Aorta (tissue), 5 donors: ENCODE results near the gene RNF167. TPM values are rescaled to one million over a fixed set of nuclear protein-coding genes. Genes with fewer than 3 reads are reported as not detected.
"Not testable (repeated sequence)": the region's sequence is repeated elsewhere in the genome, so short reads cannot be mapped to it uniquely, and the experiment has no call there.

Experiments used
- ATAC-seq: fragments of 200-7000 bp; cut with Tn5 transposase; one replicate; pipeline ENCODE4 v1.9.1; 2022; ENCODE audit warnings: moderate library complexity; ENCODE audit not compliant: low FRiP score
- DNase-seq, 2 donors: peaks; one replicate each; pipeline ENCODE4 v3.0.0-alpha.2; 2020
- H3K27ac ChIP-seq, 2 donors: one replicate each; pipeline ENCODE4 v1.5.1; 2013; ENCODE audit warnings: low read length in 2 of 2, mild to moderate bottlenecking in 2 of 2, moderate library complexity in 2 of 2, control low read depth in 1 of 2, inconsistent platforms in 1 of 2, low read depth in 1 of 2
- H3K27me3 ChIP-seq, 2 donors: one replicate each; pipeline ENCODE4 v1.6.1; 2013; ENCODE audit warnings: control low read depth in 1 of 2, low read length in 1 of 2, mild to moderate bottlenecking in 1 of 2, moderate library complexity in 1 of 2; ENCODE audit not compliant: insufficient read depth in 2 of 2, control insufficient read depth in 1 of 2
- H3K36me3 ChIP-seq, 2 donors: one replicate each; pipeline ENCODE4 v1.6.1; 2013; ENCODE audit warnings: control low read depth in 1 of 2, low read length in 1 of 2, mild to moderate bottlenecking in 1 of 2; ENCODE audit not compliant: insufficient read depth in 2 of 2, control insufficient read depth in 1 of 2
- H3K4me1 ChIP-seq, 2 donors: one replicate each; pipeline ENCODE4 v1.6.1; 2013; ENCODE audit warnings: low read length in 2 of 2, control low read depth in 1 of 2, mild to moderate bottlenecking in 1 of 2, moderate library complexity in 1 of 2; ENCODE audit not compliant: insufficient read depth in 2 of 2, control insufficient read depth in 1 of 2
- H3K4me3 ChIP-seq, 2 donors: one replicate each; pipeline ENCODE4 v1.5.1; 2013; ENCODE audit warnings: low read length in 2 of 2, control low read depth in 1 of 2, mild to moderate bottlenecking in 1 of 2
- H3K9me3 ChIP-seq: one replicate; pipeline ENCODE4 v1.6.1; 2013; ENCODE audit warnings: mild to moderate bottlenecking, low read length; ENCODE audit not compliant: control insufficient read depth
- WGBS, 2 donors: extraction: QIAGEN DNeasy Blood & Tissue Kit; methylation state at CpG; one replicate each; pipeline ENCODE4 v1.1.7; 2013; 5-methylcytosine and 5-hydroxymethylcytosine counted together
- intact Hi-C, 2 donors: fragments of 100-400 bp; cut with DNase I; formaldehyde crosslinking; loops; one replicate each; pipeline versions ENCODE4 v1.14.2 to v1.15.0; 2022
- polyA plus RNA-seq, 2 donors: library from polyadenylated mRNA; stranded (reverse); fragments of 200-250 nt; gene quantifications; one replicate each; pipeline ENCODE4 v1.2.3, GENCODE V29; 2013
- total RNA-seq, 2 donors: library from RNA; stranded (reverse); fragmentation: NEBNext Ultra II Directional; extraction: Animal tissue kit (Norgen Biotek cat#: 25700); gene quantifications; one replicate each; pipeline ENCODE4 v1.2.1, GENCODE V29; 2021
- donor health status: healthy with polysubstance abuse.
- donor health status: Bipolar disorder and iron deficiency.
- donor health status: DM: no; HTN: no; CAD: no.
- donor health status: DM: no; HTN: no; CAD: no.
- donor health status: DM: yes; HTN: yes; CAD: no.

The RNF167 gene
- total and polyA plus RNA-seq, 4 donors = 39.3 to 89.3 (median 48.7) TPM

GRCh38 chr17:4901108-4901647, 38.9 kb upstream of the RNF167 start:
- no peak for ATAC-seq
- no peaks in the 10 kb centered on the region for H3K27me3 ChIP-seq
- H3K4me3 ChIP-seq = no peak overlapping the region
- no peaks in the 10 kb centered on the region for H3K9me3 ChIP-seq
- 53 to 70% methylated on average over 37 of the region's 37 CpGs for WGBS, 2 donors
- H3K36me3 ChIP-seq = peaks cover 0 to 5% of the 10 kb centered on the region in 2 donors
- no peaks in the 10 kb centered on the region for H3K4me1 ChIP-seq
- no peak for DNase-seq
- intact Hi-C loops = loop anchor here (5.0 to 10.0 kb wide), 2 partner anchors 84 to 189 kb away; partner anchors contain the start of genes CAMTA2 (in 2 of the 2) and ARRB2 (in 1 of the 2)
- H3K27ac ChIP-seq = no peak overlapping the region

DNA sequence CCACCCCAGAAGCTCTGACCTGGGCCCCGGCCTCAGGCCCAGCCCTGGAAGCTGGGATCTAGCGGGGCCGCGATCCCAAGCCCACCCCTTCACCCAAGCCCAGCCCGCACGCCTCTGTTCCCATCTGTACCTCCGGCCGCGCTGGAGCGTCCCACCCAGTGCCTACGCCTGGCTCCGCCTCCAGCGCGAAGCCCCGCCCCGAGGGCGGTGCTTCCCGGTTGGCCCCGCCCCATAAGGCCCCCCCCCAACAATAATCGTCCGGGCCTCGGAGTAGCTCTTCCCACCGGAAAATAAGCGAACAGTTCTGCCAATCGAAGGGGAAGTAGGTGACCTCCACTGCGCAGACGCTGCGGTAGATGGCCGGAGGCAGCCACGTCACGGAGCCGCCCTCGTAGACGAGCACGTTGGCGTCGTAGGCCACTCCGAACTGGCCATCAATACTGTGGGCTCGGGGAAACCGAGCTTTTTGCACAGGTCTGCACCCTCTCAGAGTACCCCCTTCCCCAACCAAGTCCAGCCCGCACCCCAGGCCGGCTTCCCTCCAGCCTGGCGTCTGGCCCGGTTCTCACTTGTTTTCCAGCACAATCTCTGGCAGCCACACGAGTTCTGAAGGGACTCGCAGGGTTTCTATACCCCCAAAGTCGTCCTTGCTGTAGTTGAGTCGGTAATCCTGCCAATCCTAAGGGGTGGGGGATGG, 38.3 kb upstream of the RNF167 start:
- ATAC-seq (peak; percentile 83), DNase-seq (peak in 1 of 2 donors; percentile 75)
- Histone ChIP-seq H3K27me3 (no peaks in the 10 kb centered on the region), H3K27ac (no peak overlapping the region), H3K36me3 (no peaks in the 10 kb centered on the region), H3K4me3 (no peak overlapping the region), H3K4me1 (no peaks in the 10 kb centered on the region), H3K9me3 (no peaks in the 10 kb centered on the region)
- WGBS, 2 donors = 39 to 48% methylated on average over 48 of the region's 48 CpGs
- intact Hi-C loops = loop anchor here (5.0 to 10.0 kb wide), 2 partner anchors 83 to 189 kb away; partner anchors contain the start of genes CAMTA2 (in 2 of the 2) and ARRB2 (in 1 of the 2)

DNA sequence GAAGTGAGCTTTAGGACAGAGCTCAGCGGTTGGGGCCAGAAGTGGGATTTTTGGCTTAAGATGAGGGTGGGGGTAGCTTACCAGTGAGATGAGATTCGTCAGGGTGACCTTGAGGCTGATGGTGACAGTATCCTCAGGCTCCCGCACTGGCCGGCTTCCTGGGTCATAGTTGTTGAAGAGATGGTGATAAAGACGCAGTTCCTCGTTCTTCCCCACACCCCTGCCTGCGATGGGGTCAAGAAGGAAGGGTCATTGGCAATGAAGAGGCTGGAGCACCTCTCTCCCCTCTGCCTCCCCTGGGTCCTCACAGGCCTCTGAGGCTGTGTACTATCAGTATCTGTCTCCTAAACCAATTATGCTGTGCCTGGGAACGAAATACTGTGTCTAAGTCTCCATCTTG, 37.5 kb upstream of the RNF167 start:
- no peak for ATAC-seq
- Histone ChIP-seq H3K9me3 (no peaks in the 10 kb centered on the region), H3K36me3 (no peaks in the 10 kb centered on the region), H3K4me1 (no peaks in the 10 kb centered on the region), H3K27ac (no peak overlapping the region), H3K27me3 (no peaks in the 10 kb centered on the region), H3K4me3 (no peak overlapping the region)
- intact Hi-C loops = loop anchor here (5.0 to 10.0 kb wide), 2 partner anchors 82 to 190 kb away; partner anchors contain the start of genes CAMTA2 (in 2 of the 2) and ARRB2 (in 1 of the 2)
- 79 to 83% methylated on average over 8 of the region's 8 CpGs for WGBS, 2 donors
- DNase-seq = no peak

DNA sequence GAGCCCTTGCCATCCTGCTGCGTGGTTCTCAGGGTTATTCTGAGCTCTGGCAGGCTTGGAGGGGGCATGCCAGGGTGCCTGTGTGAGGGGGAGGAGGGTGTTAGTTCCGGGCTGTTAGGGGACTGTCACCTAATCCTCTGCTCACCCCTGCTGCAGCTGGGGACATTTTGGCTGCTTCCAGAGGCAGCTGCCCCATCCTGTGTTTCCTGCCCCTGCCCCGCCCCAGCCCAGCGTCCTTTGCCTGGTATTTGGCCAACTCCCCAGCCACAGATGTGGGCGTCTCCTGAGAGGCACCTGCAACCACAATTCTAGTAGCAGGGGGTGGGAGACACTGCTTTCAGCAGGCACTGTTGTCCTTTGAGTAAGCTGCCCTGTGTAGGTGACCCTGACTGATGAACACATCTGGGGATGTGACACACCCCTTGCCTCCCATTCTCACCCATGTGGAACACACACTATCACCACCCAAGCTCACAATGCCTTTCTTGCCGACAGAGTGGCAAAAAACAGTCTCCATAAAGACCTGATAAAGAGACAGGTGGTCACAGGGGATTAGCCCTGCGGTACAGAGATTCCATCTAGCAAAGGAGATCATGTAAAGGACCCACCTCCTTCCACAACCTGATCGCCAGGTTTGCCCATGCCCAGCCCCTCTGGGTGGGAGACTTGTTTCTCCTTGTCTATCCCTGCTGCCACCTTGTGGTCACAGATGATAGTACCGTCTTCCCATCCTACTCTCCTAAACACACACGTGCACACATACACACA, 36.8 kb upstream of the RNF167 start, which contains the start of gene CHRNE:
TSS of gene CHRNE (minus strand) at position 48 of the 768 bp plus-strand sequence. CDS start at position 13, 35 bp downstream.
- no peaks in the 10 kb centered on the region for H3K36me3 ChIP-seq
- intact Hi-C loops = loop anchor here (5.0 to 10.0 kb wide), 2 partner anchors 82 to 191 kb away; partner anchors contain the start of genes CAMTA2 (in 2 of the 2) and ARRB2 (in 1 of the 2)
- no peak within 1 kb of the TSS for H3K4me3 ChIP-seq
- no peaks in the 10 kb centered on the region for H3K9me3 ChIP-seq
- DNase-seq (peak in 1 of 2 donors; percentile 77), ATAC-seq (no peak)
- 22 to 23% methylated on average over 9 to 10 of the region's 10 CpGs for WGBS, 2 donors
- no peak within 1 kb of the TSS for H3K27ac ChIP-seq
- H3K27me3 ChIP-seq = no peaks in the 10 kb centered on the region
- no peaks in the 10 kb centered on the region for H3K4me1 ChIP-seq

GRCh38 chr17:4906642-4907041, 33.4 kb upstream of the RNF167 start:
- H3K36me3 ChIP-seq, DNase-seq, ATAC-seq, H3K4me3 ChIP-seq, H3K4me1 ChIP-seq, H3K9me3 ChIP-seq, H3K27ac ChIP-seq, H3K27me3 ChIP-seq: not testable (repeated sequence)
- intact Hi-C loops = loop anchor here (5.0 to 10.0 kb wide), 2 partner anchors 78 to 156 kb away; partner anchors contain the start of gene CAMTA2 (in 2 of the 2)

- Histone ChIP-seq H3K27ac (no peak overlapping the region), H3K4me1 (no peaks in the 10 kb centered on the region), H3K36me3 (no peaks in the 10 kb centered on the region), H3K27me3 (no peaks in the 10 kb centered on the region), H3K9me3 (no peaks in the 10 kb centered on the region), H3K4me3 (no peak overlapping the region)
- 46 to 49% methylated on average over 10 of the region's 10 CpGs for WGBS, 2 donors
- intact Hi-C loops = loop anchor here (5.0 to 10.0 kb wide), 2 partner anchors 76 to 154 kb away; partner anchors contain the start of gene CAMTA2 (in 2 of the 2)
- ATAC-seq (no peak), DNase-seq (no peak)
These were observed 31.8 kb upstream of the RNF167 start for GRCh38 chr17:4908301-4908700.

- no peaks in the 10 kb centered on the region for H3K27me3 ChIP-seq
- no peaks in the 10 kb centered on the region for H3K4me1 ChIP-seq
- H3K27ac ChIP-seq = no peak overlapping the region
- peak; percentile 97 for ATAC-seq
- H3K9me3 ChIP-seq = no peaks in the 10 kb centered on the region
- intact Hi-C loops = loop anchor here (5.0 to 10.0 kb wide), 2 partner anchors 76 to 153 kb away; partner anchors contain the start of gene CAMTA2 (in 2 of the 2)
- DNase-seq = peak; percentile 94 to 95
- no peak overlapping the region for H3K4me3 ChIP-seq
- WGBS, 2 donors = 21 to 23% methylated on average over 20 of the region's 20 CpGs
- H3K36me3 ChIP-seq = no peaks in the 10 kb centered on the region
These were observed 31.2 kb upstream of the RNF167 start for GRCh38 chr17:4908711-4909496.

DNA sequence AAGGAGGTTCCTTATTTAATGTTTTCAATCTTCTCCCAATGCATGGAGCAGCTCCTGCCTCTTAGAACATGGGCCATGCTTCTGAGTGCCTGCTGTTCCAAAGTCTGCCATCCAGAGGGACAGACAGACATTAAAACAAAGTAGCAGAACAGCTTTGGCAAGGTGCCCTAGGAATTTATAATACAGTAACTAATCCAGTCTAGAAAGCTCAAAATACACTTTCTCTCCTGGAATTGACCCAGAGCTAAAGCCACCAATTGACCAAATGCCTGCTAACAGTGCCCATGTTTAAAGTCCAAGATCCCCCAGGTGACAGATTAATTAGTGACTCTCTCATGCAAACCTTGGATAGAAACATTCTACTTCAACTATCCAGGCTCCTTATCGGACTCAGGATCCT, 26.1 kb upstream of the RNF167 start:
- Histone ChIP-seq H3K27ac (no peak overlapping the region), H3K27me3 (no peaks in the 10 kb centered on the region), H3K4me1 (no peaks in the 10 kb centered on the region), H3K4me3 (no peak overlapping the region), H3K9me3 (no peaks in the 10 kb centered on the region), H3K36me3 (no peaks in the 10 kb centered on the region)
- ATAC-seq = no peak
- no peak for DNase-seq
- 58 to 65% methylated on average over 1 of the region's 1 CpG for WGBS, 2 donors
- intact Hi-C loops = no loop called here
